HEK293 (cell line): ENCODE measurements around the gene POC1B.

Experiments used
- CTCF ChIA-PET: fragments of 350-600 bp; formaldehyde crosslinking; extraction: SDS; loops from one replicate; lab custom pipeline; 2021; ENCODE audit warnings: antibody characterized with exemption; lab: Yijun Ruan, JAX
- POLR2A ChIA-PET: fragments of 300-600 bp; formaldehyde crosslinking; extraction: SDS; loops from one replicate; lab custom pipeline; 2020; ENCODE audit warnings: antibody characterized with exemption, inconsistent platforms; lab: Yijun Ruan, JAX
- H3K27ac ChIP-seq: fragments of 200-500 bp; sonication (Bioruptor generic); 2 replicates; pipeline ENCODE4 v1.5.1; 2014; ENCODE audit warnings: low read depth, low read length, control low read depth, inconsistent platforms; ENCODE audit errors: extremely low read depth
- H3K36me3 ChIP-seq, 2 experiments: fragments of 200-500 bp in 1 of 2; sonication (Bioruptor generic) in 1 of 2; 1 replicate in 1 of 2; 2 replicates in 1 of 2; pipeline ENCODE4 v1.5.1; 2014 to 2017; ENCODE audit warnings: inconsistent platforms in 2 of 2, low read length in 2 of 2; ENCODE audit not compliant: control insufficient read depth in 2 of 2, insufficient read depth in 1 of 2
- H3K4me1 ChIP-seq: fragments of 200-500 bp; sonication (Bioruptor generic); 2 replicates; pipeline ENCODE4 v1.5.1; 2014; ENCODE audit warnings: mild to moderate bottlenecking, low read length, inconsistent platforms; ENCODE audit not compliant: control insufficient read depth, insufficient read depth
- H3K4me3 ChIP-seq: 2 replicates; pipeline ENCODE4 v1.5.1; 2011; ENCODE audit warnings: low read depth, mild to moderate bottlenecking, control low read depth, low read length, moderate library complexity
- H3K9me3 ChIP-seq: fragments of 200-500 bp; sonication (Bioruptor generic); 2 replicates; pipeline ENCODE4 v1.5.1; 2014; ENCODE audit warnings: low read depth, low read length, inconsistent platforms; ENCODE audit not compliant: control insufficient read depth, insufficient read depth
- ELK4 ChIP-seq: IDR thresholded peaks from 2 replicates; pipeline ENCODE4 v1.6.1; 2011; ENCODE audit warnings: mild to moderate bottlenecking, low read depth, low read length, borderline replicate concordance
- GLI2 ChIP-seq: fragments of 450-650 bp; formaldehyde crosslinking; IDR thresholded peaks from 2 replicates; pipeline ENCODE4; 2017; ENCODE audit warnings: missing biosample characterization, missing genetic modification characterization, low read depth, borderline replicate concordance
- OVOL3 ChIP-seq: fragments of 450-650 bp; formaldehyde crosslinking; IDR thresholded peaks from 2 replicates; pipeline ENCODE4 v1.5.1; 2016; ENCODE audit warnings: missing biosample characterization, missing genetic modification characterization
- PBX3 ChIP-seq: sonication (generic); formaldehyde crosslinking; IDR thresholded peaks from 2 replicates; pipeline ENCODE4 v1.8.1; 2022; ENCODE audit warnings: mild to moderate bottlenecking, moderate library complexity, missing genetic modification reagents
- SP2 ChIP-seq: fragments of 450-650 bp; formaldehyde crosslinking; IDR thresholded peaks from 2 replicates; pipeline ENCODE4 v1.5.1; 2016; ENCODE audit warnings: missing biosample characterization, missing genetic modification characterization
- ZEB2 ChIP-seq: fragments of 450-650 bp; formaldehyde crosslinking; IDR thresholded peaks from 2 replicates; pipeline ENCODE4 v1.5.1; 2016; ENCODE audit warnings: missing biosample characterization, missing genetic modification characterization
- ZNF10 ChIP-seq: fragments of 450-650 bp; formaldehyde crosslinking; IDR thresholded peaks from 2 replicates; pipeline ENCODE4 v1.5.1; 2017; ENCODE audit warnings: missing biosample characterization, missing genetic modification characterization
- ZNF16 ChIP-seq: fragments of 450-650 bp; formaldehyde crosslinking; IDR thresholded peaks from 2 replicates; pipeline ENCODE4 v1.5.1; 2016; ENCODE audit warnings: low read depth, missing biosample characterization, missing genetic modification characterization
- ZNF223 ChIP-seq: fragments of 450-650 bp; formaldehyde crosslinking; IDR thresholded peaks from 2 replicates; pipeline ENCODE4 v1.5.1; 2016; ENCODE audit warnings: missing biosample characterization, missing genetic modification characterization
- ZNF24 ChIP-seq: fragments of 450-650 bp; formaldehyde crosslinking; IDR thresholded peaks from 2 replicates; pipeline ENCODE4 v1.5.1; 2016; ENCODE audit warnings: missing biosample characterization, missing genetic modification characterization
- ZNF335 ChIP-seq: fragments of 450-650 bp; formaldehyde crosslinking; conservative IDR thresholded peaks from 2 replicates; pipeline ENCODE4 v1.5.1; 2016; ENCODE audit warnings: missing biosample characterization, missing genetic modification characterization
- ZNF501 ChIP-seq: fragments of 450-650 bp; formaldehyde crosslinking; IDR thresholded peaks from 2 replicates; pipeline ENCODE4 v1.5.1; 2016; ENCODE audit warnings: missing biosample characterization, missing genetic modification characterization
- ZNF549 ChIP-seq: fragments of 450-650 bp; IDR thresholded peaks from 2 replicates; pipeline ENCODE4 v1.5.1; 2018; ENCODE audit warnings: missing biosample characterization, missing genetic modification characterization, mild to moderate bottlenecking, inconsistent platforms, moderate library complexity
- ZNF580 ChIP-seq: fragments of 450-650 bp; formaldehyde crosslinking; IDR thresholded peaks from 2 replicates; pipeline ENCODE4 v1.5.1; 2016; ENCODE audit warnings: missing biosample characterization, missing genetic modification characterization
- ZNF664 ChIP-seq: fragments of 450-650 bp; formaldehyde crosslinking; IDR thresholded peaks from 2 replicates; pipeline ENCODE4 v1.5.1; 2016; ENCODE audit warnings: missing biosample characterization, missing genetic modification characterization
- ZNF692 ChIP-seq: fragments of 450-650 bp; formaldehyde crosslinking; IDR thresholded peaks from 2 replicates; pipeline ENCODE4 v1.5.1; 2016; ENCODE audit warnings: missing biosample characterization, missing genetic modification characterization
- ZNF704 ChIP-seq: fragments of 450-650 bp; formaldehyde crosslinking; IDR thresholded peaks from 2 replicates; pipeline ENCODE4 v1.5.1; 2016; ENCODE audit warnings: missing biosample characterization, missing genetic modification characterization
- ZNF707 ChIP-seq: fragments of 450-650 bp; formaldehyde crosslinking; IDR thresholded peaks from 2 replicates; pipeline ENCODE4 v1.5.1; 2016; ENCODE audit warnings: missing biosample characterization, missing genetic modification characterization
- ZSCAN23 ChIP-seq: fragments of 450-650 bp; formaldehyde crosslinking; IDR thresholded peaks from 2 replicates; pipeline ENCODE4 v1.5.1; 2016; ENCODE audit warnings: missing biosample characterization, missing genetic modification characterization

The POC1B gene

GRCh38 chr12:89493670-89494302 lies 32.1 kb downstream of the POC1B start:
- H3K36me3 ChIP-seq: peaks cover 0 to 17% of the 10 kb centered on the region in 2 experiments; a peak in 1 of 3 replicates
- CTCF ChIA-PET: no interaction called here

GRCh38 chr12:89492883-89493282 lies 33.0 kb downstream of the POC1B start:
- POLR2A ChIA-PET: no interaction called here
- Histone ChIP-seq H3K4me1 (no peaks in the 10 kb centered on the region), H3K4me3 (no peak overlapping the region)
- TF ChIP-seq ZNF501 (no peak), ZEB2 (no peak), ELK4 (no peak), ZNF223 (tag by site-specific recombination) (no peak), ZNF707 (tag by site-specific recombination) (no peak), ZNF664 (tag by site-specific recombination) (no peak), PBX3 (no peak), ZNF692 (tag by site-specific recombination) (no peak), ZSCAN23 (tag by site-specific recombination) (no peak), ZNF335 (tag by site-specific recombination) (no peak)
- TF ChIP-seq, all 188 proteins: peak for 0
- Histone ChIP-seq H3K27ac (no peak overlapping the region), H3K36me3 (peaks cover 0 to 17% of the 10 kb centered on the region in 2 experiments; a peak in 1 of 3 replicates), H3K9me3 (no peaks in the 10 kb centered on the region)
- CTCF ChIA-PET: no interaction called here

More at GRCh38 chr12:89493670-89494302, 32.1 kb downstream of the POC1B start:
- Histone ChIP-seq H3K4me3 (no peak overlapping the region), H3K27ac (no peak overlapping the region)
- POLR2A ChIA-PET: no interaction called here
- no peak for TF ChIP-seq OVOL3 (tag by site-specific recombination)
- TF ChIP-seq GLI2 (tag by site-specific recombination): no peak
- TF ChIP-seq ZNF704 (tag by site-specific recombination): no peak
- TF ChIP-seq ZNF580: no peak
- TF ChIP-seq ZNF10 (tag by site-specific recombination): no peak
- TF ChIP-seq ZNF24 (tag by site-specific recombination): no peak
- TF ChIP-seq SP2 (tag by site-specific recombination): no peak
- no peak for TF ChIP-seq ZNF549 (tag by site-specific recombination)
- no peak for TF ChIP-seq ZNF16 (tag by site-specific recombination)
- TF ChIP-seq, all 188 proteins: peak for 0
- Histone ChIP-seq H3K9me3 (no peaks in the 10 kb centered on the region), H3K4me1 (no peaks in the 10 kb centered on the region)
